DMS 273 (cell line): ENCODE data around the gene DEDD2.

Experiments used
- DNase-seq: peaks from one replicate; lab custom pipeline; 2025; ENCODE audit not compliant: unreplicated experiment; lab: John Stamatoyannopoulos, UW

Gene DEDD2

DNA sequence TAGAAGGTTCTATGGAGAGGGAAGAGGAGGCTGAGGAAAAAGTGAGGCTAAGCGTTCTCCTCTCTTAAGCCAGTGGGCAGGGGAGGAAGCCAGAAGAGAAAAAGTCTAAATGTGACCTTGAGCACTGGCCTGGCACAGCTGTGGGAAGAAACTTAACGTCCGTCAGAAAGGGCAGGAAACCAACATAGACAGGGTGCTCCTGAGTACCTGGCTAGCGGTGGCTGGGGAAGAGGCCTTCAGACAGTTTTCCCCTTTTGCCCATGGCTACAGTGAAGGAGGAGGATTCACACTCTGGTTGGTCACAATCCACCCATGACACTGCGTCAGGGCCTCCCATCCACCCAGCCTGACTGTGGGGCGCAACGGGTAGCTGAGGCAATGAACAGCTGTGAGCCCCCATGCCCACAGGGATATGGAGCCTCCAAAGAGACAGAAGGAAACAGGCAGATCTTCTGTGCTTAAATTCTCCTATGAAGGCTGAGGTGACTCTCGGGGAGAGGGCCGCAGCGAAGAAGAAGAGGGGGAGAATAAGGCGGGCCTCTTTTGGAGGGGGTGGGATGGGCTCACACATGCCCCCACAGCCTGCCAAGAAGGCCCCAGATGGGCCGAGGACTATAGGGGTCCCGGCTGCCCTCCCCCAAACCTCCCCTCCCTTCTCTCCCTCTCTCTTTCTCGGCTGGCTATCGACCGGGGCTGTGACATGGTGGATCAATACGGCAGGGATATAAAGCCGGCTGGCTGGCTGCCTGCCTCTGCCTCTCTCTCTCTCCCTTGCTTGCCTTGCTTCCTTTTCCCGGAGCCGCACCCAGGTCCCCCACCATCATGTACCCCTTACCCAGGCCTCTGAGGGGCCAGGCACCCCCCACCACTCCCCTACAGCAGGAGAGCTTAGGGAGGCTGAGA, 65.4 kb downstream of the DEDD2 start:
- DNase-seq, result no peak

DNA sequence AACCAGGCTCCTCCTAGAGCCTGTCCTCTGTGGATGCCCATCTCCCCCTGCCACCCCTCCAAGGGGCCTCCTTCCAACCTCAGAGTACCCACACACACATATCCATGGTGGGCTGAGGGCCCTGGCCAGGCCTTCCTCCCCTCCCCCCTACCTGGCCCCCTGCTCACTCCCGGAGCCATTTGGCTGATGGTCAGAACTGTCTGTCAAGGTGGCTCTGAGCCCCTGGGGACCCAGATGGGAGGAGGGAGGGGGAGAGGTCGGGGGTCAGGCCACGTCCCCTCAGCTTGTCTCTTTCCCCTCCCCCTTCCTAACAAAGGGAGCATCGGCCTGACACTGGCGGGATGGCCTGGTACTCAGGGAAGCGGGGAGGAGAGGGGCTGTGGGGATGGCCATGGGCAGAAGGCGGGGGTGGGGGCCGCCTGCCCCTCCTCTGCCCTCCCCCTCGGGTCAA, 66.5 kb downstream of the DEDD2 start:
- DNase-seq, result no peak

DNA sequence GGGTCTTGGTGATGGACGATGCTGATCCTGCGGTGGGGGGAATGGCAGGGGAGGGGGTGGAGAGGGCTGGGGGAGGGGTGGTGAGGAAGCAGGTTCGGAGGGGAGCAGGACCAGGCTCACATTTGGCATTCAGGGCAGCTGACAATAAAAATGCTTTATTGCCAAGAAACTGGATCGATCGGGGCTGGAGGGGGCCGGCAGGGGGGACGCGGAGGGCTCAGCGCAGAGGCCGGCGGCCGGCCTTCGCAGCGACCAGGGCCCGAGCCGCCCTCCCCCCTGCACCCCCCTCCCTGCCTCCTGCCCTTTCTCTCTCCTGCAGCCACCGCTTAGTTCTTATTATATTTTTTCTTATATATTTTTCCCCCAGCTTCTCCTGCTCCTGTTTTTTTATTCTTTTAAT, 67.1 kb downstream of the DEDD2 start:
- no peak for DNase-seq

DNA sequence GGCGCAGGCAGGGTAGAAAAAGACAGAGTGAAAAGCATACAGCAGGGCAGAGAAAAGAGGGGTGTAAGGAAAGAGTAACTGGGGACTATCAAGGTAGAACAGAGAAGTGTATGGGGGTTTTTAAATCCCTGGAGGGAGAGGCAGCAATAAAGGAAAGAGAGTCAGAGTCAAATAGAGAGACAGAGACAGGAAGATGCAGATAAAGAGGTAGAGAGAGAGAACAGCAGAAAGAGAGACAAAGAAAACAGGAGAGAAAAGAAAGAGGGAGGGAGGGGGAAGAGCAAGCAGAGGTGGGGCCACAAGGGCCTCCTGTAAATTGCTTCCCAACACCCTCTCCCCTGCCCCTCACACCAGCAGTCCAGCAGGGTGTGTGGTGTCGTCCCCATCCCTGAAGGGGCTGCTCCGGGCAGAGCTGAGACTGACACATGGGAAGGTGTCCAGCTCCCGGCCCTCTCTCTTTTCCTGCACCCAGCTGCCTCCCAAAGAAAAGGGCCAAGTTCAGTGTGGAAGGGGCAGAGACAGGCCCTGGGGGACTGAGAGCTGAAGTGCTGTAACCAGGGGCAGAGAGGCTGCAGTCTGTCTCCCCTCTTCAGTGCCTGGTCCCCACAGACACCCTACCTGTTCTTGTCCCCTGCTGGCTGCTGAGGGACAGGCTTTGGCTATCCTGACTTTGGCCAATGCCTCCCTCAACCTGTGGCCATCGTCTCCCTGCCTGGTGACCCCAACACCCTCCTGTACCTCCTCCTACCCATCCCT, 67.9 kb downstream of the DEDD2 start:
- DNase-seq, result no peak
